GM12874 (cell line): Measurements from ENCODE around the gene HTR2A.

Experiments used
- CTCF ChIP-seq: IDR thresholded peaks from 2 replicates; pipeline ENCODE4 v1.5.1; 2011; ENCODE audit warnings: low read depth, mild to moderate bottlenecking, control low read depth, low read length, moderate library complexity; ENCODE audit not compliant: insufficient read depth

The HTR2A gene

GRCh38 chr13:46894568-46894967 lies 2.3 kb downstream of the HTR2A start:
- no peak for TF ChIP-seq CTCF

- TF ChIP-seq CTCF = peak; percentile 97
These were observed 2.9 kb downstream of the HTR2A start for GRCh38 chr13:46893798-46894560.

GRCh38 chr13:46893221-46893740 lies 3.6 kb downstream of the HTR2A start:
- TF ChIP-seq CTCF = no peak

GRCh38 chr13:46885018-46885417 lies 11.8 kb downstream of the HTR2A start:
- no peak for TF ChIP-seq CTCF

GRCh38 chr13:46884531-46884930 lies 12.3 kb downstream of the HTR2A start:
- TF ChIP-seq CTCF = no peak

- no peak for TF ChIP-seq CTCF
These were observed 15.2 kb downstream of the HTR2A start for GRCh38 chr13:46881621-46882020.

GRCh38 chr13:46874006-46874405 lies 22.8 kb downstream of the HTR2A start:
- no peak for TF ChIP-seq CTCF

- TF ChIP-seq CTCF = no peak
These were observed 25.3 kb downstream of the HTR2A start for GRCh38 chr13:46871557-46871956.
